ENCODE data around the gene CNDP2. TPM values are rescaled to one million over a fixed set of nuclear protein-coding genes. Genes with fewer than 3 reads are reported as not detected.

The CNDP2 gene
- total and polyA plus RNA-seq, 2 experiments from 2014 or later: 79.2 to 114 TPM

GRCh38 chr18:74488864-74489263 lies 7.3 kb upstream of the CNDP2 start:
- Histone ChIP-seq H3K4me1 (ENCODE audit: low read depth) (no peaks in the 10 kb centered on the region), H3K4me3 (no peak overlapping the region), H3K27ac (no peak overlapping the region), H3K36me3 (no peaks in the 10 kb centered on the region), H3K9me3 (ENCODE audit: low read depth) (no peaks in the 10 kb centered on the region), H3K27me3 (no peaks in the 10 kb centered on the region)
- no peak for TF ChIP-seq CTCF (IDR thresholded peaks at IDR 0.05; ENCODE audit: low read depth, low read length)
- no peak for DNase-seq (ENCODE audit: low read depth in 1 of 2, low spot score in 1 of 2)

DNA sequence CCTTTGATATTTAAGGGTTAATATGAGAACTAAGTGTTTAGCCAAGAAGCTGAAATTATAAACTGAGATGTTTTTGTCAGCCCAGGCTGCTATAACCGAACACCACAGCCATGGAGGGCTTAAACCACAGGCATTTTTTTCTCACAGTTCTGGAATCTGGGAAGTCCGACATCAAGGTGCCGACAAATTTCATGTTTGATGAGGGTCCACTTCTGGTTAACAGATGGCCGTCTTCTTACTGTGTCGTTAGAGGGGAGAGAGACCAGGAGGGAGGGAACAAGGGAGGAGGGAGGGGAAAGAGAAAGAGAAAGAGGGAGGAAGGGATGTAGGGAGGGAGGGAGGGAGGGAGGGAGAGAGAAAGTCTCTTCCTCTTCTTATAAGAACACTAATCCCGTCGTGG lies 6.5 kb upstream of the CNDP2 start:
- H3K27me3 ChIP-seq: no peaks in the 10 kb centered on the region
- no peaks in the 10 kb centered on the region for H3K36me3 ChIP-seq
- H3K4me3 ChIP-seq: no peak overlapping the region
- DNase-seq (ENCODE audit: low read depth in 1 of 2, low spot score in 1 of 2): peak in 1 of 2 donors; percentile 65
- no peak overlapping the region for H3K27ac ChIP-seq
- H3K4me1 ChIP-seq (ENCODE audit: low read depth): no peaks in the 10 kb centered on the region
- H3K9me3 ChIP-seq (ENCODE audit: low read depth): no peaks in the 10 kb centered on the region
- no peak for TF ChIP-seq CTCF (IDR thresholded peaks at IDR 0.05; ENCODE audit: low read depth, low read length)

DNA sequence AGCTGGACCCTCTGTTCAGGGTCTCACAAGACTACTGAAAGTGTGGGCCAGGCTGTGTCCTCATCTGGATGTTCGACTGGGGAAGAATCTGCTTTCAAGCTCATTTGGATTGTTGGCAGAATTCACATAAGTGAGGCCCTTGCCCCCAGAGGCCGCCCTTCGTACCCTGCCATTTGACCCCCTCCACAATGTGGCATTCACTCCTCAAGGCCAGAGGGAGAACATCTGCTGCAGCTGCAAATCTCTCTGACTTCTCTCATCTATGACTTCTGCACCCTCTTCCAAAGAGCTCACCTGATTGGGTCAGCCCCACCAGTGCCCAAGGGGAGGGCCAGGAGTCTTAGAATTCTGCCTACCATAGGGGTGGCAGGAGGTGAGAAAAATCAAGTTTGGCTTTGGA lies 3.9 kb upstream of the CNDP2 start:
- no peak for DNase-seq (ENCODE audit: low read depth in 1 of 2, low spot score in 1 of 2)

GRCh38 chr18:74493689-74494088 lies 2.5 kb upstream of the CNDP2 start:
- no peak overlapping the region for H3K4me3 ChIP-seq
- no peaks in the 10 kb centered on the region for H3K9me3 ChIP-seq (ENCODE audit: low read depth)
- H3K27me3 ChIP-seq: no peaks in the 10 kb centered on the region
- no peaks in the 10 kb centered on the region for H3K36me3 ChIP-seq
- peaks cover 5% of the 10 kb centered on the region for H3K4me1 ChIP-seq (ENCODE audit: low read depth)
- peak; percentile 68 to 85 for DNase-seq (ENCODE audit: low read depth in 1 of 2, low spot score in 1 of 2)
- TF ChIP-seq CTCF (IDR thresholded peaks at IDR 0.05; ENCODE audit: low read depth, low read length): peak; percentile 66
- no peak overlapping the region for H3K27ac ChIP-seq

More for the DNA sequence above, 3.9 kb upstream of the CNDP2 start:
- TF ChIP-seq CTCF (IDR thresholded peaks at IDR 0.05; ENCODE audit: low read depth, low read length): no peak
- Histone ChIP-seq H3K27me3 (no peaks in the 10 kb centered on the region), H3K27ac (no peak overlapping the region), H3K36me3 (no peaks in the 10 kb centered on the region), H3K4me3 (no peak overlapping the region), H3K9me3 (ENCODE audit: low read depth) (no peaks in the 10 kb centered on the region), H3K4me1 (ENCODE audit: low read depth) (peaks cover 5% of the 10 kb centered on the region)

DNA sequence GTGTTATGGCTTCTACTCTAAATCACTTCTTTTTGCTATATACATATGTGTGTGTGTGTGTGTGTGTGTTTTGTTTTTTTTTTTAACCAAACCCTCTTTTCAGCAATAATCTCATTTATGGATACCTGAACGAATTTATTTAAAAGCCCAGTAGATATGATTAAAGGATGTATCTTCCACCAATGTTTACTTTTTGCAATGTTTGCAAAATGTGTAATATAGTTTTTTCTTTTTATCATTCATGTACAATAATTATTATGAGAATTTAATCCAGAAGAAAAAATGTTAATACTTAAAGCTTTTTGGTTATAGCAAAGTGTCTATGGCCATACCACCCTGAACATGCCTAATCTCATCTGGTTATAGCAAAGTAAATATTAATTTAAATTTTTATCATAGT lies 1.6 kb upstream of the CNDP2 start:
- no peak overlapping the region for H3K4me3 ChIP-seq
- H3K36me3 ChIP-seq: no peaks in the 10 kb centered on the region
- TF ChIP-seq CTCF (IDR thresholded peaks at IDR 0.05; ENCODE audit: low read depth, low read length): no peak
- no peak overlapping the region for H3K27ac ChIP-seq
- no peaks in the 10 kb centered on the region for H3K9me3 ChIP-seq (ENCODE audit: low read depth)
- H3K27me3 ChIP-seq: no peaks in the 10 kb centered on the region
- peaks cover 5% of the 10 kb centered on the region for H3K4me1 ChIP-seq (ENCODE audit: low read depth)
- no peak for DNase-seq (ENCODE audit: low read depth in 1 of 2, low spot score in 1 of 2)

Data from cardiac muscle cell (in vitro differentiated cells and primary cell).